GM21367 (cell line): ENCODE measurements around the gene KDELR3.

Experiments
- ATAC-seq: cut with Tn5 transposase; IDR thresholded peaks from one replicate; pipeline ENCODE4 v1.9.1; 2021; ENCODE audit not compliant: unreplicated experiment

The KDELR3 gene

DNA sequence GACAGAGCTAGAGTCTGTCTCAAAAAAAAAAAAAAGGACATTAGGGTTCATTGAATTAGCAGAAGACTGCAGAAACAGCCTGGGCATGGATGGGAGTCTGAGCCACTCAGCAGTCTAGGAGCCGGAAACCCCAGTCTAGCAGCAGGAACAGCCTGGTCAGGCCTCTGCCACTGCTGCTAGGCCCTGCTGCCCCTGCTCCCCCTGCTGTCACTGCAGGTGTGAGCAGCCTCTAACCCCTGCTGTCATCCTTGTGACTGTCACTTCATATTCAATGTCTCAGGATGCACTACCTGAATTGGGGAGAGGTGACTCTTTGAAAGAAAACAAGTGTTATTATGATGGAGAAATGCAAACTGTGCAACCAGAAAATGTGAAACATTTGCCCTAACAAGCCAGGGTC lies 45.2 kb downstream of the KDELR3 start:
- no peak for ATAC-seq

GRCh38 chr22:38518620-38519019 lies 50.7 kb downstream of the KDELR3 start:
- ATAC-seq, result no peak

DNA sequence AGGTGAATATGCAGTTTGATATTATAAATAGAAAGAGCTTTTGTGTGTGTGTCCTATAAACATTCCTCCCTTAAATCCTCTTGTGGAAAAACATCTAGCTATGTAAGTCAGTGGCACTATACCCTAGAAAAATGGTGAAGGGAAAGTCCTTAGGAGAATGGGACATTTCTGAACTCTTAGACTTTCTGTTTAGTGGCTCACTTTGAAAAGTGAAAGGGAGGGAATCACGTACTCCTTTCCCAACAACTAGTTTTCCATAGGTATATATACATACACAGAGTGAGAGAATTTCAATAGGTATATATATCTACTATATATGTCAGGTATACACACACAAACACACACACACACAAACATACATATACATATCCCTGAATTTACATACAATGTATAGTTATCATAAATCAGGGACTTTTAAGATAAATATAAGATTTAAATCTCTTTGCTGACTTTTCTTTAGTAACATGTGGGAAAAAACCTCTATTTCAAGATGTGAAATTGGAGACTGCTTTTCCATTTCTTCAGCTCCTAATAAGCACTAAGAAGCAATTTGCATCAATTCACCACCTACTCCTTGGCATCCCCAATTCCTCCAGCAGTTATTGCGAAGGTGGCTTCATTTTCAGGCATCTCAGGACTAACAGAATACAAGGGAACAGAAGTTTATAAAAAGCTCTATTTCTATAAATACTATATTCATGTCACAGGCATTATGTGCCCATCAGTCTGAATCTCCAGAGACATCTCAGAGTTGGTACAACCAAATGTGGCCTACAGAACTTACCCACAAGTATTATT lies 51.8 kb downstream of the KDELR3 start:
- ATAC-seq, result no peak

- no peak for ATAC-seq
These were observed 55.1 kb downstream of the KDELR3 start for GRCh38 chr22:38523029-38523428.

DNA sequence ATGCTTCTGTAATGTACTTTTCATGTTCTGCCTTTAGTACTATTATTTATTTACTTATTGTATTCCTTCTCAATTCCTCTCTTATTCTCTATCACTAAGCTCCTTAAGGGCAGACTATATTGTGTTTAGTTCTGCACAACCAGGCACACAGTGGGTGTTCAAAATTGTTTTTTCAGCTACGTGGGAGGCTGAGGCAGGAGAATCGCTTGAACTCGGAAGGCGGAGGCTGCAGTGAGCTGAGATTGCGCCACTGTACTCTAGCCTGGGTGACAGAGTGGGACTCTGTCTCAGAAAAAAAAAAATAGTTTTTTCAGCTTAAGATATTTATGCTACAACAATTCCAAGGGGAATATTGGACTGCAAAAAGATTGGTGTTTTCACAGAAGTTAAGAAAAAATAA lies 55.6 kb downstream of the KDELR3 start:
- no peak for ATAC-seq

- ATAC-seq, result no peak
These were observed 56.5 kb downstream of the KDELR3 start for GRCh38 chr22:38524429-38524828.

GRCh38 chr22:38531251-38531938 lies 63.5 kb downstream of the KDELR3 start:
- ATAC-seq, result no peak
